HG03571 (cell line): ENCODE data around the gene ORC3.

Experiments
- ATAC-seq: cut with Tn5 transposase; IDR thresholded peaks from one replicate; pipeline ENCODE4 v1.9.1; 2021; ENCODE audit not compliant: unreplicated experiment

The ORC3 gene

GRCh38 chr6:87589693-87590416 lies at the start of gene ORC3, which contains the start of gene RARS2:
TSS of gene ORC3 (plus strand) at chr6:87590135. CDS start at chr6:87590169, 34 bp downstream.
TSS of gene RARS2 (minus strand) at chr6:87589987. CDS start at chr6:87589957, 30 bp downstream.
- ATAC-seq = peak; percentile 100

- no peak for ATAC-seq
Observed at GRCh38 chr6:87540539-87540938, 49.4 kb upstream of the ORC3 start.

- ATAC-seq = no peak
Observed at GRCh38 chr6:87541041-87541440, 48.9 kb upstream of the ORC3 start.

- no peak for ATAC-seq
Observed at GRCh38 chr6:87541744-87542143, 48.2 kb upstream of the ORC3 start.

GRCh38 chr6:87543696-87544473 lies 46.0 kb upstream of the ORC3 start:
- ATAC-seq = no peak

GRCh38 chr6:87544474-87544735 lies 45.5 kb upstream of the ORC3 start:
- ATAC-seq = no peak

GRCh38 chr6:87551799-87552198 lies 38.1 kb upstream of the ORC3 start:
- no peak for ATAC-seq

GRCh38 chr6:87553159-87553765 lies 36.7 kb upstream of the ORC3 start:
- no peak for ATAC-seq

GRCh38 chr6:87555506-87555905 lies 34.4 kb upstream of the ORC3 start:
- ATAC-seq = no peak

- no peak for ATAC-seq
Observed at GRCh38 chr6:87558446-87558845, 31.5 kb upstream of the ORC3 start.

GRCh38 chr6:87561017-87561416 lies 28.9 kb upstream of the ORC3 start:
- no peak for ATAC-seq

- no peak for ATAC-seq
Observed at GRCh38 chr6:87572021-87572420, 17.9 kb upstream of the ORC3 start.

- no peak for ATAC-seq
Observed at GRCh38 chr6:87572883-87573282, 17.1 kb upstream of the ORC3 start.

GRCh38 chr6:87573307-87574024 lies 16.5 kb upstream of the ORC3 start:
- no peak for ATAC-seq

- no peak for ATAC-seq
Observed at GRCh38 chr6:87574237-87574804, 15.6 kb upstream of the ORC3 start.

- ATAC-seq = no peak
Observed at GRCh38 chr6:87575423-87575822, 14.5 kb upstream of the ORC3 start.

- no peak for ATAC-seq
Observed at GRCh38 chr6:87583822-87584221, 6.1 kb upstream of the ORC3 start.

GRCh38 chr6:87586371-87587077 lies 3.4 kb upstream of the ORC3 start:
- ATAC-seq = no peak

GRCh38 chr6:87588756-87589407 lies 1.1 kb upstream of the ORC3 start:
- ATAC-seq = no peak

- no peak for ATAC-seq
Observed at GRCh38 chr6:87590417-87590880, 514 bp downstream of the ORC3 start.
